H1 (cell line): ENCODE results near the gene RSAD2. TPM values are rescaled to one million over a fixed set of nuclear protein-coding genes. Genes with fewer than 3 reads are reported as not detected.

Experiments used
- CTCF ChIA-PET: fragments of 300-600 bp; sonication (Branson Sonifier 250); formaldehyde crosslinking; loops from one replicate; lab custom pipeline; 2021; ENCODE audit not compliant: partially characterized antibody; lab: Charles Lee
- POLR2A ChIA-PET: fragments of 300-600 bp; sonication (Branson Sonifier 250); formaldehyde crosslinking; loops from one replicate; lab custom pipeline; 2021; ENCODE audit warnings: inconsistent platforms; ENCODE audit not compliant: partially characterized antibody; lab: Charles Lee
- DNase-seq, 2 experiments: peaks; one replicate each; pipeline versions ENCODE4 v3.0.0 to v3.0.0-alpha.2; 2010 to 2022; ENCODE audit warnings: low spot score in 2 of 2, low read depth in 1 of 2, mixed read lengths in 1 of 2
- FAIRE-seq: peaks from 2 replicates; lab custom pipeline; 2011; peaks lifted over from hg19 to GRCh38; lab: Jason Lieb, UNC
- H2AFZ ChIP-seq: 2 replicates; pipeline ENCODE4 v1.8.1; 2012; ENCODE audit warnings: low read length, inconsistent platforms
- H2AK5ac ChIP-seq: 2 replicates; pipeline ENCODE4 v1.6.1; 2013; ENCODE audit warnings: low read depth, low read length
- H2BK120ac ChIP-seq: replicated peaks from 2 replicates; pipeline ENCODE3; 2013; ENCODE audit warnings: low read depth, low read length, inconsistent platforms
- H2BK12ac ChIP-seq: 2 replicates; pipeline ENCODE4 v1.6.1; 2013; ENCODE audit warnings: low read depth, low read length
- H2BK15ac ChIP-seq: 2 replicates; pipeline ENCODE4 v1.6.1; 2013; ENCODE audit warnings: low read length
- H2BK20ac ChIP-seq: 2 replicates; pipeline ENCODE4 v1.6.1; 2013; ENCODE audit warnings: low read length
- H2BK5ac ChIP-seq: 2 replicates; pipeline ENCODE4 v1.6.1; 2013; ENCODE audit warnings: low read depth, low read length
- H3K14ac ChIP-seq: 2 replicates; pipeline ENCODE4 v1.6.1; 2013; ENCODE audit warnings: inconsistent platforms; ENCODE audit not compliant: insufficient read length
- H3K18ac ChIP-seq: 2 replicates; pipeline ENCODE4 v1.6.1; 2013; ENCODE audit warnings: low read length; ENCODE audit errors: extremely low read depth
- H3K23ac ChIP-seq: 2 replicates; pipeline ENCODE4 v1.6.1; 2013; ENCODE audit warnings: inconsistent platforms; ENCODE audit not compliant: insufficient read length
- H3K23me2 ChIP-seq: 2 replicates; pipeline ENCODE4 v1.6.1; 2013; ENCODE audit warnings: low read depth, low read length
- H3K27ac ChIP-seq: 2 replicates; pipeline ENCODE4 v1.6.1; 2011; ENCODE audit warnings: low read depth, low read length, inconsistent platforms
- H3K27me3 ChIP-seq, 4 experiments: replicated peaks in 1 of 4; 1 replicate in 1 of 4; 2 replicates in 3 of 4; pipeline versions ENCODE4 v1.6.1 to v1.8.1; 2011 to 2013; ENCODE audit warnings: low read length in 3 of 4, mild to moderate bottlenecking in 3 of 4, inconsistent platforms in 2 of 4, mixed read lengths in 2 of 4, moderate library complexity in 1 of 4; ENCODE audit not compliant: control insufficient read depth in 3 of 4, insufficient read depth in 3 of 4; ENCODE audit errors: extremely low read depth in 1 of 4
- H3K36me3 ChIP-seq, 4 experiments: 2 replicates each; pipeline versions ENCODE4 v1.6.1 to v1.8.1; 2011 to 2013; ENCODE audit warnings: mild to moderate bottlenecking in 4 of 4, low read length in 3 of 4, moderate library complexity in 2 of 4, control low read depth in 1 of 4, inconsistent platforms in 1 of 4; ENCODE audit not compliant: insufficient read depth in 4 of 4, control insufficient read depth in 2 of 4
- H3K4ac ChIP-seq: replicated peaks from 2 replicates; pipeline ENCODE3; 2013; ENCODE audit warnings: low read length, low read depth, mixed read lengths, inconsistent platforms; ENCODE audit not compliant: insufficient read length
- H3K4me1 ChIP-seq, 4 experiments: replicated peaks in 1 of 4; 1 replicate in 1 of 4; 2 replicates in 3 of 4; pipeline versions ENCODE4 v1.6.1 to v1.8.1; 2011 to 2013; ENCODE audit warnings: low read length in 3 of 4, inconsistent platforms in 2 of 4, mixed read lengths in 1 of 4; ENCODE audit not compliant: insufficient read depth in 4 of 4, control insufficient read depth in 3 of 4
- H3K4me2 ChIP-seq, 2 experiments: 2 replicates each; pipeline versions ENCODE4 v1.6.1 to v1.8.1; 2011 to 2013; ENCODE audit warnings: low read depth in 2 of 2, low read length in 2 of 2, control low read depth in 1 of 2, inconsistent platforms in 1 of 2, mild to moderate bottlenecking in 1 of 2; ENCODE audit not compliant: insufficient read depth in 1 of 2
- H3K4me3 ChIP-seq, 4 experiments: fragments of 200-600, 300-600 bp in 1 of 4; sonication (generic), shearing (Covaris generic), sonication (Bioruptor Twin) in 1 of 4; 2 replicates each; pipeline versions ENCODE4 v1.5.1 to v1.8.1; 2011 to 2016; ENCODE audit warnings: low read length in 4 of 4, low read depth in 3 of 4, control low read depth in 2 of 4, inconsistent platforms in 2 of 4, mild to moderate bottlenecking in 2 of 4, mixed read lengths in 1 of 4, moderate library complexity in 1 of 4; ENCODE audit not compliant: insufficient read depth in 2 of 4; ENCODE audit errors: extremely low read depth in 1 of 4
- H3K56ac ChIP-seq: replicated peaks from 2 replicates; pipeline ENCODE3; 2013; ENCODE audit warnings: low read depth, mild to moderate bottlenecking, mixed read lengths, low read length, inconsistent platforms; ENCODE audit not compliant: insufficient read length
- H3K79me1 ChIP-seq: 2 replicates; pipeline ENCODE4 v1.6.1; 2013; ENCODE audit warnings: low read depth, low read length, control low read depth
- H3K79me2 ChIP-seq, 2 experiments: 2 replicates each; pipeline versions ENCODE4 v1.6.1 to v1.8.1; 2012 to 2013; ENCODE audit warnings: low read length in 2 of 2, mild to moderate bottlenecking in 2 of 2, inconsistent platforms in 1 of 2; ENCODE audit not compliant: insufficient read depth in 2 of 2, control insufficient read depth in 1 of 2
- H3K9ac ChIP-seq, 4 experiments: replicated peaks in 1 of 4; 1 replicate in 1 of 4; 2 replicates in 3 of 4; pipeline versions ENCODE4 v1.6.1 to v1.8.1; 2011 to 2013; ENCODE audit warnings: low read depth in 3 of 4, low read length in 3 of 4, control low read depth in 2 of 4, mild to moderate bottlenecking in 2 of 4, moderate library complexity in 2 of 4, inconsistent platforms in 1 of 4; ENCODE audit errors: extremely low read depth in 1 of 4
- H3K9me3 ChIP-seq, 2 experiments: 2 replicates each; pipeline versions ENCODE4 v1.6.1 to v1.8.1; 2012 to 2013; ENCODE audit warnings: mild to moderate bottlenecking in 2 of 2, moderate library complexity in 2 of 2, control low read depth in 1 of 2, inconsistent platforms in 1 of 2, low read depth in 1 of 2, low read length in 1 of 2, mixed read lengths in 1 of 2; ENCODE audit not compliant: insufficient read depth in 2 of 2
- H4K20me1 ChIP-seq, 2 experiments: replicated peaks in 1 of 2; 2 replicates each; pipeline versions ENCODE3 to v1.8.1; 2011 to 2013; ENCODE audit warnings: inconsistent platforms in 2 of 2, low read length in 2 of 2, mild to moderate bottlenecking in 1 of 2; ENCODE audit not compliant: insufficient read depth in 2 of 2, control insufficient read depth in 1 of 2
- H4K5ac ChIP-seq: 2 replicates; pipeline ENCODE4 v1.6.1; 2013; ENCODE audit warnings: low read length, low read depth, mixed read lengths, inconsistent platforms; ENCODE audit not compliant: insufficient read length
- H4K8ac ChIP-seq: 2 replicates; pipeline ENCODE4 v1.8.0; 2013; ENCODE audit warnings: mild to moderate bottlenecking, moderate library complexity, low read length, inconsistent platforms; ENCODE audit not compliant: insufficient read depth; ENCODE audit errors: extremely low read depth
- H4K91ac ChIP-seq: replicated peaks from 2 replicates; pipeline ENCODE3; 2013; ENCODE audit warnings: low read length, mixed read lengths, inconsistent platforms; ENCODE audit not compliant: insufficient read length
- CEBPB ChIP-seq: IDR thresholded peaks from 2 replicates; pipeline ENCODE4 v1.6.1; 2012; ENCODE audit warnings: low read depth, low read length
- PHF8 ChIP-seq: fragments of 200-600 bp; sonication (generic); conservative IDR thresholded peaks from 2 replicates; pipeline ENCODE4 v1.7.1; 2012; ENCODE audit warnings: low read depth, mild to moderate bottlenecking, inconsistent platforms, low read length, moderate library complexity
- SP1 ChIP-seq: IDR thresholded peaks from 2 replicates; pipeline ENCODE4 v1.6.1; 2011; ENCODE audit warnings: low read depth, low read length
- WGBS, 2 experiments: shearing (Covaris generic) in 1 of 2; methylation state at CpG; one replicate each; pipeline versions ENCODE4 v1.1.6 to v1.1.7; 2013 to 2015; ENCODE audit warnings: low lambda C conversion rate in 2 of 2, mixed read lengths in 2 of 2, inconsistent platforms in 1 of 2, low coverage in 1 of 2, missing lambda C conversion rate in 1 of 2; ENCODE audit not compliant: insufficient replicate concordance in 2 of 2, insufficient coverage in 1 of 2, insufficient read length in 1 of 2; ENCODE audit errors: extremely low coverage in 1 of 2, missing lambda C conversion rate in 1 of 2; 5-methylcytosine and 5-hydroxymethylcytosine counted together
- polyA plus RNA-seq, 7 experiments: library from polyadenylated mRNA; depleted of rRNA in 3 of 7; stranded (reverse) in 5 of 7; unstranded in 2 of 7; fragments of >200 nt in 5 of 7; fragments of 200-250 nt in 2 of 7; gene quantifications; 1 replicate in 5 of 7; 2 replicates in 1 of 7; 4 replicates in 1 of 7; pipeline versions ENCODE4 v1.2.1 to v1.2.3, GENCODE V29; 2011 to 2013; ENCODE audit warnings: missing spikeins in 2 of 7, mixed read lengths in 2 of 7
- total RNA-seq: library from RNA; stranded (reverse); fragmentation: NEBNext Ultra II Directional; extraction: Animal tissue kit (Norgen Biotek cat#: 25700); gene quantifications from 2 replicates; pipeline ENCODE4 v1.2.1, GENCODE V29; 2021
- TF ChIP-seq, protein P1 (sequence below): IDR thresholded peaks from 2 replicates; pipeline ENCODE4 v1.6.1; 2012; ENCODE audit warnings: low read length, inconsistent platforms

The RSAD2 gene
- total and polyA plus RNA-seq, 2 of the 8 experiments (the other 6 are each of a cell fraction or from before 2014, with no cell fraction given), result not detected

DNA sequence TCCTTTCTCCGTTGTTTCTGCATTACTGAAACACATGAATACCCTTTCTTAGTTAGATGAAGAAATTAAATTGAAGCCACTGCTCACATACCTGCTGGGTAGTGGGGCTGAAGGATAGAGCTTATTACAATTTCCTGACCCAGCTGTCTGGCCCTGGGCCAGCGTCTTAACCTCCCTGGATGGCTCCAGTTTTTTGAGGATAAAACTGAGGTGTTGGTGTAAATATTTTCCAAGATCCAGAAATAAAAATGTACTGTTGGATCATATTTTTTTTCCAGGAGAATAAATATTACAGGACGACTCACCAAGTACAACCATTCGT is 43.1 kb downstream of the RSAD2 start:
- H3K79me2 ChIP-seq, result peaks cover 0 to 16% of the 10 kb centered on the region in 2 experiments; a peak in 2 of 4 replicates
- ChIA-PET CTCF (interaction anchor here (0.6 to 3.9 kb wide), 15 partner anchors 9 to 114 kb away, joined by 3 to 16 read pairs (median 3); no protein-coding TSS in a partner anchor), POLR2A (interaction anchor here (1.4 kb wide), 1 partner anchor 114 kb away, joined by 3 read pairs; no protein-coding TSS in a partner anchor)
- H2BK12ac ChIP-seq, result no peak overlapping the region
- no peak for TF ChIP-seq PHF8
- no peak for TF ChIP-seq SP1
- no peak for TF ChIP-seq CEBPB
- TF ChIP-seq, protein P1, sequence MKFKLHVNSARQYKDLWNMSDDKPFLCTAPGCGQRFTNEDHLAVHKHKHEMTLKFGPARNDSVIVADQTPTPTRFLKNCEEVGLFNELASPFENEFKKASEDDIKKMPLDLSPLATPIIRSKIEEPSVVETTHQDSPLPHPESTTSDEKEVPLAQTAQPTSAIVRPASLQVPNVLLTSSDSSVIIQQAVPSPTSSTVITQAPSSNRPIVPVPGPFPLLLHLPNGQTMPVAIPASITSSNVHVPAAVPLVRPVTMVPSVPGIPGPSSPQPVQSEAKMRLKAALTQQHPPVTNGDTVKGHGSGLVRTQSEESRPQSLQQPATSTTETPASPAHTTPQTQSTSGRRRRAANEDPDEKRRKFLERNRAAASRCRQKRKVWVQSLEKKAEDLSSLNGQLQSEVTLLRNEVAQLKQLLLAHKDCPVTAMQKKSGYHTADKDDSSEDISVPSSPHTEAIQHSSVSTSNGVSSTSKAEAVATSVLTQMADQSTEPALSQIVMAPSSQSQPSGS, result no peak
- H2BK5ac ChIP-seq, result no peak overlapping the region
- no peak overlapping the region for H2AK5ac ChIP-seq
- H2AFZ ChIP-seq, result no peak overlapping the region
- DNase-seq (no peak), FAIRE-seq (no peak)
- no peaks in the 10 kb centered on the region for H3K9me3 ChIP-seq
- no peak overlapping the region for H3K4me2 ChIP-seq
- H4K8ac ChIP-seq, result no peak overlapping the region
- H3K4me1 ChIP-seq, result peaks cover 3 to 10% (median 6%) of the 10 kb centered on the region in 4 experiments
- no peak overlapping the region for H3K4ac ChIP-seq
- H3K27ac ChIP-seq, result no peak overlapping the region
- peaks cover 0 to 12% (median under 1%) of the 10 kb centered on the region in 4 experiments; a peak in 2 of 7 replicates for H3K27me3 ChIP-seq
- H4K20me1 ChIP-seq, result peaks cover 2 to 8% of the 10 kb centered on the region in 2 experiments
- no peak overlapping the region for H3K9ac ChIP-seq
- 73% methylated on average over 4 of the region's 4 CpGs; no CpG with 5 or more reads in 1 of the 2 experiments for WGBS, 2 experiments
- no peak overlapping the region for H3K56ac ChIP-seq
- H3K79me1 ChIP-seq, result peaks cover 7% of the 10 kb centered on the region; the same call in 1 of the 2 replicates
- no peak overlapping the region for H3K18ac ChIP-seq
- H2BK20ac ChIP-seq, result no peak overlapping the region
- no peaks in the 10 kb centered on the region for H3K36me3 ChIP-seq
- no peak overlapping the region for H3K14ac ChIP-seq
- peaks cover 6% of the 10 kb centered on the region for H3K23me2 ChIP-seq
- no peak overlapping the region for H4K91ac ChIP-seq
- no peak overlapping the region for H2BK15ac ChIP-seq
- no peak overlapping the region for H3K23ac ChIP-seq
- no peak overlapping the region for H2BK120ac ChIP-seq
- no peak overlapping the region for H4K5ac ChIP-seq
- H3K4me3 ChIP-seq, result no peak overlapping the region
